ENCODE results near the gene HSP90AB1.

DNA sequence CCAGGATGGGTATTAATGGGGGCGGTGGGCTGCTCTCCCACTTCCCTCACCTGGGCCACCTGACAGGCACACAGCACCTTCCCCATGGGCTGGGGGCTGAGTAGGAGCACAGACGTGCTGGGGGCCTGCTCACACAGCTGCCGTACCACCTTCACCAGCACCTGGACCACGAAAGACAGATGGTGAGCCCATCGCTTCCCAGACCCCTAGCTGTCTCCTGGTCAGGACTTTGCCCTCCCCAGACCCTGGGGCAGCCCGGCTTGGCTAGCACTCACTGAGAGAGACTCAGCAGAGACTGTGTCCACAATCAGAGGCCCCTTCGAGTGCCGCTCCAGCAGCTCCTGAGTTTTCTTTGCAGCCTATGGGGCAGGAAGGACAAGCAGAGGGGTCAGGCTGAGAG, 54.2 kb downstream of the HSP90AB1 start:
- TF ChIP-seq, protein P1, sequence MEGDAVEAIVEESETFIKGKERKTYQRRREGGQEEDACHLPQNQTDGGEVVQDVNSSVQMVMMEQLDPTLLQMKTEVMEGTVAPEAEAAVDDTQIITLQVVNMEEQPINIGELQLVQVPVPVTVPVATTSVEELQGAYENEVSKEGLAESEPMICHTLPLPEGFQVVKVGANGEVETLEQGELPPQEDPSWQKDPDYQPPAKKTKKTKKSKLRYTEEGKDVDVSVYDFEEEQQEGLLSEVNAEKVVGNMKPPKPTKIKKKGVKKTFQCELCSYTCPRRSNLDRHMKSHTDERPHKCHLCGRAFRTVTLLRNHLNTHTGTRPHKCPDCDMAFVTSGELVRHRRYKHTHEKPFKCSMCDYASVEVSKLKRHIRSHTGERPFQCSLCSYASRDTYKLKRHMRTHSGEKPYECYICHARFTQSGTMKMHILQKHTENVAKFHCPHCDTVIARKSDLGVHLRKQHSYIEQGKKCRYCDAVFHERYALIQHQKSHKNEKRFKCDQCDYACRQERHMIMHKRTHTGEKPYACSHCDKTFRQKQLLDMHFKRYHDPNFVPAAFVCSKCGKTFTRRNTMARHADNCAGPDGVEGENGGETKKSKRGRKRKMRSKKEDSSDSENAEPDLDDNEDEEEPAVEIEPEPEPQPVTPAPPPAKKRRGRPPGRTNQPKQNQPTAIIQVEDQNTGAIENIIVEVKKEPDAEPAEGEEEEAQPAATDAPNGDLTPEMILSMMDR (IDR thresholded peaks at IDR 0.05), result no peak
- TF ChIP-seq HOXA7 (CRISPR knock-in tag; IDR thresholded peaks at IDR 0.05) (no peak), EP300 (IDR thresholded peaks at IDR 0.05) (no peak)

Measured in A549 (cell line).